ENCODE measurements around the gene CLINT1. TPM values are rescaled to one million over a fixed set of nuclear protein-coding genes. Genes with fewer than 3 reads are reported as not detected.

The CLINT1 gene
- total RNA-seq, 1 experiment from 2014 or later, result 69.2 TPM

GRCh38 chr5:157866536-157866935, 7.6 kb upstream of the CLINT1 start:
- ChIA-PET RAD21 (ENCODE audit: low non-redundant PET in 1 of 2, low total read pairs in 2 of 2, uncharacterized antibody in 2 of 2, unreplicated experiment in 2 of 2) (no interaction called here), CTCF (interaction anchor here (1.0 kb wide), 1 partner anchor 9 kb away, joined by 3 read pairs; no protein-coding TSS in a partner anchor), POLR2A (no interaction called here)
- intact Hi-C loops (cut with micrococcal nuclease), result no loop called here
- DNase-seq (ENCODE audit: low read depth, low spot score) (no peak), ATAC-seq (no peak)
- H3K4me2 ChIP-seq (ENCODE audit: low read length), result no peak overlapping the region
- no peak overlapping the region for H3K9ac ChIP-seq (ENCODE audit: low read length)
- no peaks in the 10 kb centered on the region for H3K27me3 ChIP-seq (ENCODE audit: insufficient read depth, low read length)
- no peak overlapping the region for H3K27ac ChIP-seq (ENCODE audit: low read depth, low read length)
- H3K4me3 ChIP-seq (replicated peaks in 1 of 2; ENCODE audit: low read depth in 1 of 2, low read length in 2 of 2), result no peak overlapping the region
- no peaks in the 10 kb centered on the region for H4K20me1 ChIP-seq (ENCODE audit: insufficient read depth)
- H3K9me2 ChIP-seq (ENCODE audit: insufficient read depth), result peaks cover 3% of the 10 kb centered on the region; the same call in 1 of the 2 replicates
- no peaks in the 10 kb centered on the region for H3K9me3 ChIP-seq (ENCODE audit: control insufficient read depth in 1 of 2, insufficient read depth in 1 of 2, low read depth in 1 of 2, low read length in 2 of 2)
- H2AFZ ChIP-seq (ENCODE audit: low read depth, low read length, poor library complexity, severe bottlenecking), result no peak overlapping the region
- no peaks in the 10 kb centered on the region for H3K79me2 ChIP-seq (ENCODE audit: insufficient read depth, low read length)
- no peaks in the 10 kb centered on the region for H3K36me3 ChIP-seq (ENCODE audit: control insufficient read depth in 1 of 2, insufficient read depth in 2 of 2, low read length in 2 of 2)
- peaks cover 2 to 9% of the 10 kb centered on the region in 2 experiments; a peak in 3 of 4 replicates for H3K4me1 ChIP-seq (ENCODE audit: control insufficient read depth in 1 of 2, insufficient read depth in 2 of 2, low read length in 2 of 2)
- no TSS peak for BruUV-seq (replicated peaks)
- TF ChIP-seq EZH2 (IDR thresholded peaks at IDR 0.05) (no peak), ATF3 (IDR thresholded peaks at IDR 0.05) (no peak), FOSL1 (IDR thresholded peaks at IDR 0.05; ENCODE audit: low read depth) (no peak), CEBPB (IDR thresholded peaks at IDR 0.05; ENCODE audit: low read depth) (no peak), JUND (IDR thresholded peaks at IDR 0.05) (no peak), CBX3 (IDR thresholded peaks at IDR 0.05; ENCODE audit: low read depth) (no peak), MAX (IDR thresholded peaks at IDR 0.05) (no peak), ZFX (IDR thresholded peaks at IDR 0.05) (no peak), ZBTB33 (IDR thresholded peaks at IDR 0.05; ENCODE audit: extremely low read depth, insufficient replicate concordance, low read length) (no peak)
- TF ChIP-seq, protein P1, sequence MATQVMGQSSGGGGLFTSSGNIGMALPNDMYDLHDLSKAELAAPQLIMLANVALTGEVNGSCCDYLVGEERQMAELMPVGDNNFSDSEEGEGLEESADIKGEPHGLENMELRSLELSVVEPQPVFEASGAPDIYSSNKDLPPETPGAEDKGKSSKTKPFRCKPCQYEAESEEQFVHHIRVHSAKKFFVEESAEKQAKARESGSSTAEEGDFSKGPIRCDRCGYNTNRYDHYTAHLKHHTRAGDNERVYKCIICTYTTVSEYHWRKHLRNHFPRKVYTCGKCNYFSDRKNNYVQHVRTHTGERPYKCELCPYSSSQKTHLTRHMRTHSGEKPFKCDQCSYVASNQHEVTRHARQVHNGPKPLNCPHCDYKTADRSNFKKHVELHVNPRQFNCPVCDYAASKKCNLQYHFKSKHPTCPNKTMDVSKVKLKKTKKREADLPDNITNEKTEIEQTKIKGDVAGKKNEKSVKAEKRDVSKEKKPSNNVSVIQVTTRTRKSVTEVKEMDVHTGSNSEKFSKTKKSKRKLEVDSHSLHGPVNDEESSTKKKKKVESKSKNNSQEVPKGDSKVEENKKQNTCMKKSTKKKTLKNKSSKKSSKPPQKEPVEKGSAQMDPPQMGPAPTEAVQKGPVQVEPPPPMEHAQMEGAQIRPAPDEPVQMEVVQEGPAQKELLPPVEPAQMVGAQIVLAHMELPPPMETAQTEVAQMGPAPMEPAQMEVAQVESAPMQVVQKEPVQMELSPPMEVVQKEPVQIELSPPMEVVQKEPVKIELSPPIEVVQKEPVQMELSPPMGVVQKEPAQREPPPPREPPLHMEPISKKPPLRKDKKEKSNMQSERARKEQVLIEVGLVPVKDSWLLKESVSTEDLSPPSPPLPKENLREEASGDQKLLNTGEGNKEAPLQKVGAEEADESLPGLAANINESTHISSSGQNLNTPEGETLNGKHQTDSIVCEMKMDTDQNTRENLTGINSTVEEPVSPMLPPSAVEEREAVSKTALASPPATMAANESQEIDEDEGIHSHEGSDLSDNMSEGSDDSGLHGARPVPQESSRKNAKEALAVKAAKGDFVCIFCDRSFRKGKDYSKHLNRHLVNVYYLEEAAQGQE (IDR thresholded peaks at IDR 0.05; ENCODE audit: low read depth), result no peak

All from HCT116 (cell line).